Loucy (cell line): ENCODE data around the gene ADCY10.

Source experiments
- H2AFZ ChIP-seq: fragments of 200-600 bp; sonication (generic); 2 replicates; pipeline ENCODE4 v1.6.0; 2016; ENCODE audit warnings: antibody characterized with exemption, mild to moderate bottlenecking, low read length, moderate library complexity
- H3F3A ChIP-seq: fragments of 200-600 bp; 2 replicates; pipeline ENCODE4 v1.6.0; 2016; ENCODE audit warnings: antibody characterized with exemption, low read depth, mild to moderate bottlenecking
- H3K27me3 ChIP-seq: fragments of 200-600 bp; sonication (generic); 2 replicates; pipeline ENCODE4 v1.6.1; 2014; ENCODE audit warnings: low read length, mild to moderate bottlenecking; ENCODE audit not compliant: insufficient read depth, poor library complexity, severe bottlenecking
- H3K36me3 ChIP-seq: fragments of 200-600 bp; sonication (generic); 2 replicates; pipeline ENCODE4 v1.6.1; 2016; ENCODE audit warnings: low read length; ENCODE audit not compliant: insufficient read depth
- H3K4me1 ChIP-seq: fragments of 200-600 bp; sonication (generic); 2 replicates; pipeline ENCODE4 v1.5.1; 2014; ENCODE audit warnings: low read length, mild to moderate bottlenecking; ENCODE audit not compliant: insufficient read depth, poor library complexity, severe bottlenecking
- H3K4me2 ChIP-seq: fragments of 200-600 bp; sonication (generic); 2 replicates; pipeline ENCODE4 v1.6.0; 2014; ENCODE audit warnings: antibody characterized with exemption, low read length, low read depth, mild to moderate bottlenecking; ENCODE audit not compliant: poor library complexity, severe bottlenecking
- H3K4me3 ChIP-seq: fragments of 200-600 bp; sonication (generic); 2 replicates; pipeline ENCODE4 v1.5.1; 2014; ENCODE audit warnings: low read length, mild to moderate bottlenecking, mixed read lengths; ENCODE audit not compliant: poor library complexity, severe bottlenecking
- H3K79me2 ChIP-seq: fragments of 200-600 bp; sonication (generic); 2 replicates; pipeline ENCODE4 v1.6.1; 2014; ENCODE audit warnings: low read length; ENCODE audit not compliant: insufficient read depth
- H3K9ac ChIP-seq: fragments of 200-600 bp; sonication (generic); 2 replicates; pipeline ENCODE4 v1.6.0; 2014; ENCODE audit warnings: mild to moderate bottlenecking, low read depth, low read length, moderate library complexity; ENCODE audit not compliant: poor library complexity, severe bottlenecking
- H3K9me2 ChIP-seq: fragments of 200-600 bp; sonication (generic); replicated peaks from 2 replicates; pipeline ENCODE4 v1.6.1; 2016; ENCODE audit warnings: low read depth, low read length, mixed read lengths
- H3K9me3 ChIP-seq: fragments of 200-600 bp; sonication (generic); 2 replicates; pipeline ENCODE4 v1.6.1; 2014; ENCODE audit warnings: mild to moderate bottlenecking, antibody characterized with exemption, low read length, low read depth; ENCODE audit not compliant: insufficient read depth
- H4K20me1 ChIP-seq: fragments of 200-600 bp; sonication (generic); 2 replicates; pipeline ENCODE4 v1.6.0; 2014; ENCODE audit warnings: antibody characterized with exemption, low read length, mild to moderate bottlenecking; ENCODE audit not compliant: insufficient read depth, poor library complexity, severe bottlenecking
- CTCF ChIP-seq: fragments of 200-600 bp; sonication (generic); conservative IDR thresholded peaks from 2 replicates; pipeline ENCODE4 v1.5.1; 2014; ENCODE audit warnings: mild to moderate bottlenecking, antibody characterized with exemption, low read length
- EZH2phosphoT487 ChIP-seq: fragments of 200-600 bp; IDR thresholded peaks from 2 replicates; pipeline ENCODE4 v1.6.1; 2018; ENCODE audit warnings: antibody characterized with exemption, mild to moderate bottlenecking, moderate library complexity, borderline replicate concordance

Gene ADCY10

DNA sequence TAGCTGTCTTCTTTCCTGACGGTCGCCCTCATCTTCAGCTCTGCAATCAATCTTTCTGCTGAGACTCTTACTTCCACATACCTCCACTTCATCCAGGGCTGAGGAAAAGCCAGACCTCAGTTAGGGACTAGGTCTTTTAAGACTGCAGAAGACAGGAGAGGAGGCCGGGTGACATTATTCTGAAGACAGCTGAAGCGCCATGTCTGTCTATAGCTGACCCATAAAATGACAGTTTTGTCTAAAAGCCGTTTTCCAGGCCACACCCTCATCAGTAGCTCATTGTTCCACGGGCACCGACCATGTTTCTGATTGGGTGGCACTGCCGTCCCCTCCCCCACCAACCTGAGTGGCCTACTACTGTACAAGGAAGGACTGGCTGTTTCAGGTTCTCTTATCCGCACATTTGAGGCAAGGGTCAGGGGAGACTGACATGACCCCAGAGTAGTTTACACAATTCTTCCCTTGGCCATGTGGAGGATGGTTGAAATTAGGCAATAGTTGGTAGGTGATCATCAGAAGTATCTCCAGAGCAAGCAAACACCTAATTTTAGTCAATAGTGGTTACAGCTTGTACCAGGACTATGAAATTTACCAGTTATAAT is at the start of gene ADCY10:
TSS of gene ADCY10 (minus strand) at position 240 of the 602 bp plus-strand sequence. CDS start 8,994 bp downstream, outside the sequence.
- TF ChIP-seq CTCF (no peak), EZH2phosphoT487 (no peak)
- no peaks in the 10 kb centered on the region for H3K79me2 ChIP-seq

GRCh38 chr1:167957710-167958109 is 43.8 kb upstream of the ADCY10 start:
- H3K27me3 ChIP-seq = no peaks in the 10 kb centered on the region
- no peaks in the 10 kb centered on the region for H3K9me2 ChIP-seq
- peaks cover 39% of the 10 kb centered on the region for H3K36me3 ChIP-seq
- H3K9ac ChIP-seq = no peak overlapping the region
- no peaks in the 10 kb centered on the region for H3K4me1 ChIP-seq
- H3K79me2 ChIP-seq = peaks cover 70% of the 10 kb centered on the region; the same call in 1 of the 2 replicates
- no peak overlapping the region for H3K4me2 ChIP-seq
- no peaks in the 10 kb centered on the region for H4K20me1 ChIP-seq
- TF ChIP-seq EZH2phosphoT487 (no peak), CTCF (no peak)
- H3K9me3 ChIP-seq = 0 out of 2 replicates have a peak, but pooled peaks cover 5% of the 10 kb centered on the region
- no peak overlapping the region for H2AFZ ChIP-seq
- no peak overlapping the region for H3K4me3 ChIP-seq
- no peaks in the 10 kb centered on the region for H3F3A ChIP-seq

More for the DNA sequence above, at the start of gene ADCY10:
- no peaks in the 10 kb centered on the region for H3F3A ChIP-seq
- no peak within 1 kb of the TSS for H3K4me2 ChIP-seq
- no peaks in the 10 kb centered on the region for H3K4me1 ChIP-seq
- H4K20me1 ChIP-seq = no peaks in the 10 kb centered on the region
- H3K9me2 ChIP-seq = no peaks in the 10 kb centered on the region
- peaks cover 15% of the 10 kb centered on the region; the same call in 1 of the 2 replicates for H3K9me3 ChIP-seq
- no peak within 1 kb of the TSS for H3K4me3 ChIP-seq
- H3K27me3 ChIP-seq = no peaks in the 10 kb centered on the region
- peaks cover 20% of the 10 kb centered on the region for H3K36me3 ChIP-seq
- no peak within 1 kb of the TSS for H2AFZ ChIP-seq
- no peak within 1 kb of the TSS for H3K9ac ChIP-seq

DNA sequence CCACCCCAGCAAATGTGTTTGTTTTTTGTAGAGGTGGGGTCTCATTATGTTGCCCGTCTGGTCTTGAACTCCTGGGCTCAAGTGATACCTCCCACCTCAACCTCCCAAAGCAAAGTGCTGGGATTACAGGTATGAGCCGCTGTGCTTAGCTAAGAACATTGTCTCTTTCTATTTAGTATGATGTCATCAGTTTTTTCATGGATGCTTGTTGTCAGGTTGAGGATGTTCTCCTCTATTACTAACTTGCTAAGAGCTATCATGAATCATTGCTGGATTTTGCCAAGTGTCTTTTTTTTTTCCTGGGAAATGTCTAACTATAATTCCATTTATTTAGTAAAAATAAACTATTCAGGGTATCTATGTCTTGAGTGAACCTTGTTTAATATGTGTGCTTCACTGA is 42.0 kb upstream of the ADCY10 start:
- no peak overlapping the region for H3K4me2 ChIP-seq
- no peak overlapping the region for H3K4me3 ChIP-seq
- no peaks in the 10 kb centered on the region for H3K9me2 ChIP-seq
- no peak overlapping the region for H2AFZ ChIP-seq
- H4K20me1 ChIP-seq = peaks cover 3% of the 10 kb centered on the region
- H3K9ac ChIP-seq = no peak overlapping the region
- H3K4me1 ChIP-seq = peaks cover 2% of the 10 kb centered on the region
- TF ChIP-seq CTCF = no peak
- no peak for TF ChIP-seq EZH2phosphoT487
- peaks cover 60% of the 10 kb centered on the region; the same call in 1 of the 2 replicates for H3K79me2 ChIP-seq
- H3K9me3 ChIP-seq = 0 out of 2 replicates have a peak, but pooled peaks cover 5% of the 10 kb centered on the region
- peaks cover 40% of the 10 kb centered on the region for H3K36me3 ChIP-seq
- H3F3A ChIP-seq = no peaks in the 10 kb centered on the region
- H3K27me3 ChIP-seq = no peaks in the 10 kb centered on the region
